Ascending aorta (tissue), 2 donors: Measurements from ENCODE around the gene ADGRA3. TPM values are rescaled to one million over a fixed set of nuclear protein-coding genes. Genes with fewer than 3 reads are reported as not detected.
"Not testable (repeated sequence)": the region's sequence is repeated elsewhere in the genome, so short reads cannot be mapped to it uniquely, and the experiment has no call there.

ENCODE experiments used
- DNase-seq, 2 donors: peaks; one replicate each; pipeline ENCODE4 v3.0.0-alpha.2; 2019; ENCODE audit warnings: low spot score in 2 of 2
- H3K27ac ChIP-seq, 2 donors: fragments of 200-600 bp; sonication (generic); one replicate each; pipeline ENCODE4 v1.5.1; 2016 to 2017; ENCODE audit warnings: mild to moderate bottlenecking in 1 of 2
- H3K27me3 ChIP-seq: fragments of 200-600 bp; sonication (generic); one replicate; pipeline ENCODE4 v1.5.1; 2017
- H3K36me3 ChIP-seq, 2 donors: fragments of 200-600 bp; sonication (generic); one replicate each; pipeline ENCODE4 v1.5.1; 2016
- H3K4me1 ChIP-seq, 2 donors: fragments of 200-600 bp; sonication (generic); one replicate each; pipeline ENCODE4 v1.5.1; 2016 to 2017; ENCODE audit warnings: mild to moderate bottlenecking in 1 of 2
- H3K4me3 ChIP-seq, 2 donors: fragments of 200-600 bp; sonication (generic); one replicate each; pipeline ENCODE4 v1.5.1; 2016 to 2017; ENCODE audit warnings: mild to moderate bottlenecking in 1 of 2
- H3K9me3 ChIP-seq, 2 donors: fragments of 200-600 bp; sonication (generic); one replicate each; pipeline ENCODE4 v1.5.1; 2016
- CTCF ChIP-seq, 3 experiments: fragments of 200-600 bp in 2 of 3; fragments of 450-650 bp in 1 of 3; sonication (generic) in 2 of 3; IDR thresholded peaks; one replicate each; pipeline ENCODE4 v1.5.1; 2016 to 2019; ENCODE audit warnings: antibody characterized with exemption in 3 of 3, mild to moderate bottlenecking in 1 of 3, moderate library complexity in 1 of 3
- intact Hi-C: fragments of 100-400 bp; cut with DNase I; formaldehyde crosslinking; loops from one replicate; pipeline ENCODE4 v1.15.1; 2023
- total RNA-seq: library from RNA; depleted of rRNA; stranded (reverse); fragments of >200 nt; gene quantifications from one replicate; pipeline ENCODE4 v1.1.0, GENCODE V29; 2016

ADGRA3 gene
- total RNA-seq, 1 donor from 2014 or later = 2.2 TPM

GRCh38 chr4:22389240-22389870 lies 126.5 kb downstream of the ADGRA3 start:
- intact Hi-C loops = loop anchor here (2.0 kb wide), 1 partner anchor 601 kb away; no protein-coding TSS in a partner anchor

GRCh38 chr4:22385611-22386011 lies 130.3 kb downstream of the ADGRA3 start:
- Histone ChIP-seq H3K27me3 (no peaks in the 10 kb centered on the region), H3K36me3 (peaks cover 6 to 10% of the 10 kb centered on the region in 2 donors), H3K27ac (no peak overlapping the region), H3K4me1 (no peaks in the 10 kb centered on the region), H3K4me3 (no peak overlapping the region), H3K9me3 (no peaks in the 10 kb centered on the region)
- no peak for DNase-seq
- no peak for TF ChIP-seq CTCF (IDR thresholded peaks at IDR 0.05)
- intact Hi-C loops = no loop called here

More at GRCh38 chr4:22389240-22389870, 126.5 kb downstream of the ADGRA3 start:
- Histone ChIP-seq H3K4me1 (no peaks in the 10 kb centered on the region), H3K4me3 (no peak overlapping the region), H3K9me3 (no peaks in the 10 kb centered on the region), H3K27me3 (no peaks in the 10 kb centered on the region), H3K36me3 (peaks cover 6 to 10% of the 10 kb centered on the region in 2 donors), H3K27ac (no peak overlapping the region)
- DNase-seq = no peak
- TF ChIP-seq CTCF (IDR thresholded peaks at IDR 0.05) = peak; percentile 18 to 63 (median 53)

- no peaks in the 10 kb centered on the region for H3K4me1 ChIP-seq
- H3K36me3 ChIP-seq = peaks cover 6 to 10% of the 10 kb centered on the region in 2 donors
- no peak overlapping the region for H3K27ac ChIP-seq
- H3K4me3 ChIP-seq = no peak overlapping the region
- no peaks in the 10 kb centered on the region for H3K9me3 ChIP-seq
- DNase-seq = no peak
- no peak for TF ChIP-seq CTCF (IDR thresholded peaks at IDR 0.05)
- intact Hi-C loops = no loop called here
- H3K27me3 ChIP-seq = no peaks in the 10 kb centered on the region
Measured at GRCh38 chr4:22384154-22384553, 131.7 kb downstream of the ADGRA3 start.

- intact Hi-C loops, H3K27me3 ChIP-seq, H3K4me3 ChIP-seq, H3K36me3 ChIP-seq, H3K9me3 ChIP-seq, H3K27ac ChIP-seq, H3K4me1 ChIP-seq, DNase-seq: not testable (repeated sequence)
Measured at GRCh38 chr4:22382216-22382615, 133.7 kb downstream of the ADGRA3 start.

GRCh38 chr4:22372986-22373385 lies 142.9 kb downstream of the ADGRA3 start:
- no peak overlapping the region for H3K4me3 ChIP-seq
- DNase-seq = no peak
- H3K36me3 ChIP-seq = no peaks in the 10 kb centered on the region
- no peaks in the 10 kb centered on the region for H3K4me1 ChIP-seq
- H3K9me3 ChIP-seq = no peaks in the 10 kb centered on the region
- no peak for TF ChIP-seq CTCF (IDR thresholded peaks at IDR 0.05)
- H3K27ac ChIP-seq = no peak overlapping the region
- no peaks in the 10 kb centered on the region for H3K27me3 ChIP-seq
- intact Hi-C loops = no loop called here

GRCh38 chr4:22369901-22370562 lies 145.8 kb downstream of the ADGRA3 start:
- Histone ChIP-seq H3K4me1 (no peaks in the 10 kb centered on the region), H3K4me3 (no peak overlapping the region), H3K27ac (no peak overlapping the region), H3K36me3 (no peaks in the 10 kb centered on the region), H3K27me3 (no peaks in the 10 kb centered on the region), H3K9me3 (no peaks in the 10 kb centered on the region)
- no peak for DNase-seq
- TF ChIP-seq CTCF (IDR thresholded peaks at IDR 0.05) = no peak
- intact Hi-C loops = no loop called here
